GM23338 (cell line): ENCODE data around the gene CNMD. TPM values are rescaled to one million over a fixed set of nuclear protein-coding genes. Genes with fewer than 3 reads are reported as not detected.

Experiments
- ATAC-seq: fragments of 200-7000 bp; cut with Tn5 transposase; 3 replicates; pipeline ENCODE4 v1.9.1; 2020
- DNase-seq: peaks from one replicate; pipeline ENCODE4 v3.0.0-alpha.2; 2015; ENCODE audit warnings: low spot score
- H2AFZ ChIP-seq: fragments of 200-600 bp; sonication (generic); 2 replicates; pipeline ENCODE4 v1.8.0; 2016; ENCODE audit warnings: antibody characterized with exemption, mild to moderate bottlenecking, moderate library complexity
- H3F3A ChIP-seq: fragments of 200-600 bp; sonication (generic); replicated peaks from 2 replicates; pipeline ENCODE4 v1.8.0; 2017; ENCODE audit warnings: antibody characterized with exemption, mixed run types, low read depth
- H3K27ac ChIP-seq: fragments of 200-600 bp; sonication (generic); 2 replicates; pipeline ENCODE4 v1.6.1; 2016; ENCODE audit warnings: low read depth
- H3K27me3 ChIP-seq: fragments of 200-600 bp; sonication (generic); 2 replicates; pipeline ENCODE4 v1.8.0; 2016; ENCODE audit warnings: mild to moderate bottlenecking, mixed run types, moderate library complexity; ENCODE audit not compliant: insufficient read depth
- H3K36me3 ChIP-seq: fragments of 200-600 bp; sonication (generic); 2 replicates; pipeline ENCODE4 v1.8.0; 2016; ENCODE audit warnings: mild to moderate bottlenecking; ENCODE audit not compliant: insufficient read depth
- H3K4me1 ChIP-seq: fragments of 200-600 bp; sonication (generic); 2 replicates; pipeline ENCODE4 v1.8.0; 2016; ENCODE audit warnings: mild to moderate bottlenecking, moderate library complexity; ENCODE audit not compliant: insufficient read depth
- H3K4me2 ChIP-seq: fragments of 200-600 bp; sonication (generic); 2 replicates; pipeline ENCODE4 v1.7.1; 2017; ENCODE audit warnings: mixed run types
- H3K4me3 ChIP-seq: fragments of 200-600 bp; sonication (generic); 2 replicates; pipeline ENCODE4 v1.6.1; 2016; ENCODE audit warnings: mixed run types
- H3K79me2 ChIP-seq: fragments of 200-600 bp; sonication (generic); replicated peaks from 2 replicates; pipeline ENCODE4 v1.8.0; 2017; ENCODE audit warnings: mild to moderate bottlenecking; ENCODE audit not compliant: insufficient read depth
- H3K9me2 ChIP-seq: fragments of 200-600 bp; sonication (generic); 2 replicates; pipeline ENCODE4 v1.8.0; 2017; ENCODE audit not compliant: insufficient read depth
- H4K20me1 ChIP-seq: fragments of 200-600 bp; sonication (generic); replicated peaks from 2 replicates; pipeline ENCODE4 v1.8.0; 2017; ENCODE audit warnings: mild to moderate bottlenecking; ENCODE audit not compliant: insufficient read depth
- H3K27ac Mint-ChIP-seq: 2 replicates; pipeline ENCODE4 v1.8.0; 2020; ENCODE audit warnings: inconsistent platforms, mild to moderate bottlenecking, moderate library complexity, mixed read lengths
- H3K27me3 Mint-ChIP-seq: 3 replicates; pipeline ENCODE4 v1.8.0; 2022; ENCODE audit warnings: low read depth, mild to moderate bottlenecking, moderate library complexity, mixed read lengths, inconsistent platforms; ENCODE audit not compliant: insufficient read depth, poor library complexity
- H3K36me3 Mint-ChIP-seq: 3 replicates; pipeline ENCODE4 v1.8.0; 2021; ENCODE audit warnings: low read depth, mild to moderate bottlenecking, inconsistent platforms, moderate library complexity, mixed read lengths
- H3K4me1 Mint-ChIP-seq: 3 replicates; pipeline ENCODE4 v1.8.0; 2020; ENCODE audit warnings: mild to moderate bottlenecking, inconsistent platforms, mixed read lengths
- H3K4me3 Mint-ChIP-seq: 3 replicates; pipeline ENCODE4 v1.8.0; 2021; ENCODE audit warnings: moderate library complexity, mild to moderate bottlenecking, inconsistent platforms, mixed read lengths
- H3K9me3 Mint-ChIP-seq: 3 replicates; pipeline ENCODE4 v1.8.0; 2020; ENCODE audit warnings: moderate library complexity, mild to moderate bottlenecking, inconsistent platforms, mixed read lengths
- CTCF ChIP-seq, 2 experiments: fragments of 200-600 bp in 1 of 2; sonication (generic) in 1 of 2; conservative IDR thresholded peaks; 2 replicates each; pipeline versions ENCODE4 v1.5.1 to v1.6.1; 2016 to 2017; ENCODE audit warnings: antibody characterized with exemption in 2 of 2, low read depth in 2 of 2, mild to moderate bottlenecking in 2 of 2, moderate library complexity in 1 of 2
- ETS1 ChIP-seq: IDR thresholded peaks from 2 replicates; pipeline ENCODE4 v1.6.1; 2016; ENCODE audit warnings: antibody characterized with exemption
- JUNB ChIP-seq: IDR thresholded peaks from one replicate; pipeline ENCODE4 v1.6.1; 2016; ENCODE audit warnings: antibody characterized with exemption; ENCODE audit not compliant: unreplicated experiment
- POLR2AphosphoS5 ChIP-seq: IDR thresholded peaks from 2 replicates; pipeline ENCODE4 v1.6.1; 2016; ENCODE audit warnings: antibody characterized with exemption, low read depth
- STAT1 ChIP-seq: IDR thresholded peaks from one replicate; pipeline ENCODE4 v1.6.1; 2016; ENCODE audit warnings: antibody characterized with exemption; ENCODE audit not compliant: unreplicated experiment
- ZNF331 ChIP-seq: fragments of 250-450 bp; sonication (Bioruptor Pico); IDR thresholded peaks from 2 replicates; pipeline ENCODE4 v1.5.0; 2020; ENCODE audit warnings: low read depth, mild to moderate bottlenecking, moderate library complexity
- ZNF462 ChIP-seq: fragments of 250-450 bp; sonication (Bioruptor Pico); IDR thresholded peaks from 2 replicates; pipeline ENCODE4 v1.5.0; 2020; ENCODE audit warnings: mild to moderate bottlenecking, moderate library complexity
- polyA plus RNA-seq: library from polyadenylated mRNA; unstranded; fragments of >200 nt; fragmentation: Nextera tagmentation; extraction: Ambion mirVana; gene quantifications from 2 replicates; pipeline ENCODE4 v1.2.1, GENCODE V29; 2016
- total RNA-seq: library from RNA; depleted of rRNA; stranded (reverse); fragments of >200 nt; shearing (Covaris generic); gene quantifications from 2 replicates; pipeline ENCODE4 v1.2.3, GENCODE V29; 2014

CNMD gene
- total and polyA plus RNA-seq, 2 experiments from 2014 or later, result 141 to 207 TPM

- no peaks in the 10 kb centered on the region for H3K9me3 Mint-ChIP-seq
- H3K9me2 ChIP-seq, result no peaks in the 10 kb centered on the region
- no peaks in the 10 kb centered on the region for H3F3A ChIP-seq
- no peak overlapping the region for H3K4me2 ChIP-seq
- H3K27me3 Mint-ChIP-seq, result no peaks in the 10 kb centered on the region
- no peaks in the 10 kb centered on the region for H3K36me3 Mint-ChIP-seq
- ATAC-seq, result no peak
- no peak overlapping the region for H3K4me3 Mint-ChIP-seq
- no peak overlapping the region for H3K27ac ChIP-seq
- H3K4me3 ChIP-seq, result no peak overlapping the region
- no peaks in the 10 kb centered on the region for H3K79me2 ChIP-seq
- DNase-seq, result no peak
- no peaks in the 10 kb centered on the region for H3K27me3 ChIP-seq
- no peaks in the 10 kb centered on the region for H3K4me1 ChIP-seq
- H3K4me1 Mint-ChIP-seq, result no peaks in the 10 kb centered on the region
- H3K36me3 ChIP-seq, result no peaks in the 10 kb centered on the region
- H4K20me1 ChIP-seq, result no peaks in the 10 kb centered on the region
- no peak overlapping the region for H2AFZ ChIP-seq
- no peak overlapping the region for H3K27ac Mint-ChIP-seq
- no peak for TF ChIP-seq ZNF462 (CRISPR knock-in tag)
- TF ChIP-seq ZNF331, result no peak
- TF ChIP-seq POLR2AphosphoS5, result no peak
- no peak for TF ChIP-seq JUNB
- TF ChIP-seq STAT1, result no peak
- no peak for TF ChIP-seq ETS1
- no peak for TF ChIP-seq CTCF (conservative IDR thresholded peaks at IDR 0.05; ENCODE audit: low read depth in 2 of 2)
These were observed 35.9 kb upstream of the CNMD start for GRCh38 chr13:52775511-52775910.
